Right lobe of liver (tissue), 4 donors: Measurements from ENCODE around the gene MAP4K2.

Experiments
- CTCF ChIP-seq, 4 donors: fragments of 200-600 bp in 3 of 4; fragments of 450-650 bp in 1 of 4; IDR thresholded peaks; one replicate each; pipeline versions ENCODE4 v1.5.1 to v1.8.0; 2016 to 2022; ENCODE audit warnings: antibody characterized with exemption in 4 of 4, mild to moderate bottlenecking in 2 of 4
- POLR2A ChIP-seq: fragments of 450-650 bp; IDR thresholded peaks from one replicate; pipeline ENCODE4 v1.6.1; 2017; ENCODE audit warnings: antibody characterized with exemption, mild to moderate bottlenecking
- donor health status: DM: no; HTN: no; CAD: no.
- donor health status: DM: no; HTN: no; CAD: no.
- donor health status: DM: no; HTN: yes; CAD: no.

- no peak for TF ChIP-seq CTCF (IDR thresholded peaks at IDR 0.05)
- TF ChIP-seq POLR2A, result no peak
These were observed 30.6 kb downstream of the MAP4K2 start for GRCh38 chr11:64772303-64773018.
